ENCODE results near the gene NF1.

GRCh38 chr17:31099016-31099415, 4.2 kb downstream of the NF1 start:
- TF ChIP-seq EP300 (IDR thresholded peaks at IDR 0.05) (no peak), CTCF (IDR thresholded peaks at IDR 0.05) (no peak), POLR2AphosphoS5 (IDR thresholded peaks at IDR 0.05) (no peak), POLR2A (IDR thresholded peaks at IDR 0.05; ENCODE audit: low read depth) (no peak)
